GM12878 (cell line): ENCODE data around the gene CALHM3. TPM values are rescaled to one million over a fixed set of nuclear protein-coding genes. Genes with fewer than 3 reads are reported as not detected.

Experiments used
- ATAC-seq: fragments of 200-7000 bp; cut with Tn5 transposase; 3 replicates; pipeline ENCODE4 v1.9.1; 2020; ENCODE audit warnings: mild to moderate bottlenecking, moderate library complexity
- BruUV-seq: library from RNA; stranded (reverse); fragments of 400-500 nt; replicated peaks from 2 replicates; lab custom pipeline; 2021; lab: Mats Ljungman, UMichigan
- CTCF ChIA-PET: fragments of 300-600 bp; sonication (Branson Sonifier 250); formaldehyde crosslinking; extraction: SDS; loops from one replicate; lab custom pipeline; 2021; ENCODE audit warnings: inconsistent platforms; lab: Yijun Ruan, JAX
- POLR2A ChIA-PET: fragments of 350-600 bp; formaldehyde crosslinking; extraction: SDS; loops from one replicate; lab custom pipeline; 2021; ENCODE audit warnings: inconsistent platforms; lab: Charles Lee
- RAD21 ChIA-PET: fragments of 300-600 bp; sonication (Branson Sonifier 250); formaldehyde crosslinking; loops from one replicate; lab custom pipeline; 2023; ENCODE audit warnings: antibody characterized with exemption; ENCODE audit not compliant: unreplicated experiment; lab: Charles Lee
- SMC1A ChIA-PET: fragments of 300-600 bp; sonication (Branson Sonifier 250); formaldehyde crosslinking; loops from one replicate; lab custom pipeline; 2023; ENCODE audit not compliant: unreplicated experiment, uncharacterized antibody; lab: Charles Lee
- DNase-seq: peaks from one replicate; pipeline ENCODE4 v3.0.0-alpha.2; 2011; ENCODE audit warnings: low read depth, low spot score
- FAIRE-seq: peaks from 3 replicates; lab custom pipeline; 2011; peaks lifted over from hg19 to GRCh38; lab: Jason Lieb, UNC
- H2AFZ ChIP-seq: 2 replicates; pipeline ENCODE4 v1.6.0; 2011; ENCODE audit warnings: low read depth, low read length, control low read depth; ENCODE audit not compliant: control insufficient read depth
- H3K27ac ChIP-seq: 2 replicates; pipeline ENCODE4 v1.5.1; 2011; ENCODE audit warnings: control low read depth; ENCODE audit not compliant: control insufficient read depth, insufficient read depth
- H3K27me3 ChIP-seq, 2 experiments: replicated peaks in 1 of 2; 2 replicates each; pipeline versions ENCODE4 v1.6.0 to v1.6.1; 2011; ENCODE audit warnings: low read length in 1 of 2; ENCODE audit not compliant: control insufficient read depth in 2 of 2, insufficient read depth in 2 of 2
- H3K36me3 ChIP-seq, 2 experiments: 2 replicates each; pipeline ENCODE4 v1.5.1; 2011; ENCODE audit warnings: low read length in 1 of 2; ENCODE audit not compliant: control insufficient read depth in 2 of 2, insufficient read depth in 2 of 2
- H3K4me1 ChIP-seq: 2 replicates; pipeline ENCODE4 v1.6.1; 2011; ENCODE audit warnings: mild to moderate bottlenecking, low read length, moderate library complexity, mixed read lengths; ENCODE audit not compliant: control insufficient read depth, insufficient read depth
- H3K4me2 ChIP-seq: 2 replicates; pipeline ENCODE4 v1.6.0; 2011; ENCODE audit warnings: control low read depth; ENCODE audit not compliant: control insufficient read depth, insufficient read depth
- H3K4me3 ChIP-seq: fragments of 200-600 bp; sonication (generic); 2 replicates; pipeline ENCODE4 v1.5.1; 2016
- H3K79me2 ChIP-seq: 2 replicates; pipeline ENCODE4 v1.6.0; 2011; ENCODE audit warnings: low read length; ENCODE audit not compliant: control insufficient read depth, insufficient read depth
- H3K9ac ChIP-seq: 2 replicates; pipeline ENCODE4 v1.8.0; 2011; ENCODE audit warnings: low read length, control low read depth, mixed read lengths; ENCODE audit not compliant: control insufficient read depth, insufficient read depth
- H3K9me3 ChIP-seq: replicated peaks from 3 replicates; pipeline ENCODE4 v1.5.1; 2011; ENCODE audit warnings: mild to moderate bottlenecking, low read length; ENCODE audit not compliant: control insufficient read depth, insufficient read depth
- H4K20me1 ChIP-seq: 2 replicates; pipeline ENCODE4 v1.6.0; 2011; ENCODE audit not compliant: control insufficient read depth, insufficient read depth
- CEBPZ ChIP-seq: fragments of 150-350 bp; IDR thresholded peaks from 2 replicates; pipeline ENCODE4 v1.6.1; 2016; ENCODE audit warnings: low read depth, low read length
- HDGF ChIP-seq: fragments of 450-650 bp; IDR thresholded peaks from 2 replicates; pipeline ENCODE4 v1.6.1; 2016; ENCODE audit warnings: antibody characterized with exemption
- JUND ChIP-seq: IDR thresholded peaks from 2 replicates; pipeline ENCODE4 v1.6.1; 2012; ENCODE audit warnings: low read depth, mild to moderate bottlenecking, low read length, improper control_type of control experiment, moderate library complexity
- POU2F2 ChIP-seq: IDR thresholded peaks from 3 replicates; pipeline ENCODE4 v1.6.1; 2011; ENCODE audit warnings: low read depth, mild to moderate bottlenecking, low read length, borderline replicate concordance
- SIX5 ChIP-seq: IDR thresholded peaks from 2 replicates; pipeline ENCODE4 v1.6.1; 2011; ENCODE audit warnings: mild to moderate bottlenecking, low read depth, low read length, moderate library complexity; ENCODE audit not compliant: severe bottlenecking
- SMAD1 ChIP-seq: fragments of 450-650 bp; IDR thresholded peaks from 2 replicates; pipeline ENCODE4 v1.6.1; 2018; ENCODE audit warnings: mild to moderate bottlenecking, low read depth; ENCODE audit not compliant: partially characterized antibody
- SMC3 ChIP-seq: IDR thresholded peaks from 2 replicates; pipeline ENCODE4 v1.6.1; 2011; ENCODE audit warnings: low read length, improper control_type of control experiment, borderline replicate concordance
- SPI1 ChIP-seq: IDR thresholded peaks from 2 replicates; pipeline ENCODE4 v1.6.1; 2011; ENCODE audit warnings: low read depth, mild to moderate bottlenecking, low read length, moderate library complexity, borderline replicate concordance; ENCODE audit not compliant: insufficient read depth
- TCF12 ChIP-seq: IDR thresholded peaks from 2 replicates; pipeline ENCODE4 v1.6.1; 2011; ENCODE audit warnings: low read depth, mild to moderate bottlenecking, low read length
- ZSCAN29 ChIP-seq: fragments of 450-650 bp; IDR thresholded peaks from 2 replicates; pipeline ENCODE4 v1.6.1; 2017; ENCODE audit warnings: mild to moderate bottlenecking, moderate library complexity
- WGBS: methylation state at CpG from one replicate; pipeline ENCODE4 v1.1.6; 2016; ENCODE audit warnings: low lambda C conversion rate; ENCODE audit not compliant: insufficient replicate concordance, insufficient coverage; ENCODE audit errors: missing lambda C conversion rate; 5-methylcytosine and 5-hydroxymethylcytosine counted together
- in situ Hi-C: fragments of 300-500 bp; cut with MboI; formaldehyde crosslinking; loops from 9 replicates; pipeline ENCODE4 v1.14.3; 2018; ENCODE audit warnings: mixed read lengths
- intact Hi-C: fragments of 100-400 bp; cut with micrococcal nuclease; formaldehyde crosslinking; loops from one replicate; pipeline ENCODE4 v1.14.2; 2022; ENCODE audit not compliant: unreplicated experiment
- polyA plus RNA-seq, 11 experiments: library from polyadenylated mRNA; depleted of rRNA in 4 of 11; unstranded in 6 of 11; stranded (reverse) in 5 of 11; fragments of >200 nt; fragmentation: Nextera tagmentation in 4 of 11; fragmentation: Illumina TruSeq in 1 of 11; extraction: Ambion mirVana in 4 of 11; extraction: Trizol in 1 of 11; gene quantifications; 1 replicate in 1 of 11; 2 replicates in 10 of 11; pipeline versions ENCODE4 v1.2.1 to v1.2.3, GENCODE V29; 2011 to 2016; ENCODE audit warnings: inconsistent platforms in 2 of 11, missing spikeins in 2 of 11, low read depth in 1 of 11
- total RNA-seq, 4 experiments: library from RNA; depleted of rRNA in 3 of 4; stranded (reverse); fragments of >200 nt in 3 of 4; fragmentation: Illumina TruSeq in 1 of 4; extraction: Trizol in 1 of 4; gene quantifications; 2 replicates each; pipeline versions ENCODE4 v1.2.1 to v1.2.3, GENCODE V29; 2013 to 2021

CALHM3 gene
- total and polyA plus RNA-seq, 10 of the 15 experiments (the other 5 are each of a cell fraction or from before 2014, with no cell fraction given) = 0.03 to 0.42 (median 0.11) TPM; not detected in 5

DNA sequence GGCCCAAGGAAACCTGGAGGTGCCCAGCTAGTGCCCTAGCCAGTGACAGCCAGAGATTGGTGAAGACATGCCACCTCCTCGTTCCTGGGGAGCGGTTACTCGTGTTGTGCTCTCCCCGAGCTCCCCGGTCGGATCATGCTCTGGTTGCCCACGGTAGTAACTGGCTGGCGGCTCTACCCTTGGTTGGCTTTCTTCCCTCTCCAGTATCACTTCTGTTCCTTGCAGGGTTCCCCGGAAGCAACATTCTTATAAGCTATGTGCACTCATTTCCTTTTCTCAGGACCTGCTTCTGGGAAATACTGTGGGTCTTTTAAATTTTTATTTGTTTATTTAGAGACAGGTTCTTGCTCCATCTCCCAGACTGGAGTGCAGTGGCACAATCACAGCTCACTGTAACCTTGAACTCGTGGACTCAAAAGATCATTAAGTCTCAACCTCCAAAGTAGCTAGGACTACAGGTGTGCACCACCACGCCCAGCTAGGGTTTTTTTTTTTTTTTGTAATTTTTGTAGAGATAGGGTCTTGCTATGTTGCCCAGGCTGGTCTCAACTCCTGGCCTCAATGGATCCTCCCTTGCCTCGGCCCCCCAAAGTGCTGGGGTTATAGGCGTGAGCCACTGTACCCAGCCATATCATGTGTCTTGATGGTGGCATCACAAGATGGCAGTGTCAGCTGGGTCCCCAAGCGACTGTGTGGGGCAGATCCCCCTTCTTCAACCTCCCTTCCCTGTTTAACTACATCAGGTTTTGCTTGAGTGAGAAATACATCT is 13.4 kb downstream of the CALHM3 start:
- H3K79me2 ChIP-seq = no peaks in the 10 kb centered on the region
- BruUV-seq = no TSS peak
- ChIA-PET POLR2A (interaction anchor here (0.7 to 9.3 kb wide), 4 partner anchors 10 to 25 kb away, joined by 3 to 144 read pairs (median 15); partner anchors contain the start of gene CALHM2), RAD21 (interaction anchor here (0.6 to 3.9 kb wide), 8 partner anchors 8 to 25 kb away, joined by 3 to 55 read pairs (median 4); partner anchors contain the start of gene CALHM2), CTCF (interaction anchor here (0.5 to 9.2 kb wide), 9 partner anchors 10 to 97 kb away, joined by 3 to 52 read pairs (median 4); partner anchors contain the start of genes CALHM2 and TAF5), SMC1A (interaction anchor here (0.7 to 4.1 kb wide), 7 partner anchors 9 to 753 kb away, joined by 3 to 32 read pairs (median 7); partner anchors contain the start of gene CALHM2)
- 36% methylated on average over 14 of the region's 14 CpGs for WGBS
- no peak overlapping the region for H3K4me3 ChIP-seq
- intact Hi-C loops = no loop called here
- H4K20me1 ChIP-seq = no peaks in the 10 kb centered on the region
- no peak overlapping the region for H3K9ac ChIP-seq
- peak overlapping the region; percentile 53 for H3K27ac ChIP-seq
- H3K27me3 ChIP-seq = no peaks in the 10 kb centered on the region
- no peaks in the 10 kb centered on the region for H3K36me3 ChIP-seq
- no peaks in the 10 kb centered on the region for H3K9me3 ChIP-seq
- TF ChIP-seq SPI1 (peak; percentile 7; the same call in 1 of the 2 replicates), JUND (no peak)
- no peak overlapping the region for H2AFZ ChIP-seq
- ATAC-seq (peak; percentile 13), DNase-seq (no peak), FAIRE-seq (no peak)
- H3K4me1 ChIP-seq = peaks cover 52% of the 10 kb centered on the region
- in situ Hi-C loops = no loop called here
- no peak overlapping the region for H3K4me2 ChIP-seq

GRCh38 chr10:103463499-103463898 is 15.5 kb downstream of the CALHM3 start:
- no TSS peak for BruUV-seq
- peaks cover 43% of the 10 kb centered on the region for H3K4me1 ChIP-seq
- no peak for FAIRE-seq
- no peak for TF ChIP-seq SIX5
- TF ChIP-seq ZSCAN29 = no peak
- TF ChIP-seq POU2F2 = no peak
- TF ChIP-seq SMAD1 = no peak
- no peak for TF ChIP-seq TCF12
- no peak for TF ChIP-seq HDGF
- no peak for TF ChIP-seq CEBPZ
- no peak for TF ChIP-seq SMC3

More at GRCh38 chr10:103463499-103463898, 15.5 kb downstream of the CALHM3 start:
- H3K9ac ChIP-seq = no peak overlapping the region
- in situ Hi-C loops = no loop called here
- no peaks in the 10 kb centered on the region for H3K27me3 ChIP-seq
- H4K20me1 ChIP-seq = no peaks in the 10 kb centered on the region
- DNase-seq (no peak), ATAC-seq (no peak)
- H3K4me2 ChIP-seq = no peak overlapping the region
- ChIA-PET POLR2A (interaction anchor here (0.6 to 4.4 kb wide), 4 partner anchors 11 to 96 kb away, joined by 3 to 26 read pairs (median 5); partner anchors contain the start of gene CALHM2), CTCF (interaction anchor here (1.0 kb wide), 1 partner anchor 13 kb away, joined by 3 read pairs; no protein-coding TSS in a partner anchor), RAD21 (interaction anchor here (0.6 to 0.7 kb wide), 3 partner anchors 13 to 285 kb away, joined by 3 to 4 read pairs (median 3); no protein-coding TSS in a partner anchor), SMC1A (interaction anchor here (1.5 to 3.1 kb wide), 3 partner anchors 8 to 11 kb away, joined by 3 to 12 read pairs (median 8); partner anchors contain the start of gene CALHM2)
- intact Hi-C loops = no loop called here
- H2AFZ ChIP-seq = no peak overlapping the region
- H3K36me3 ChIP-seq = no peaks in the 10 kb centered on the region
- H3K27ac ChIP-seq = no peak overlapping the region
- WGBS = 92% methylated on average over 4 of the region's 4 CpGs
- H3K9me3 ChIP-seq = no peaks in the 10 kb centered on the region
- no peaks in the 10 kb centered on the region for H3K79me2 ChIP-seq
- H3K4me3 ChIP-seq = no peak overlapping the region
